Activated T-helper 9 cell treated with anti-CD3 and anti-CD28 coated beads, Interleukin-2, amount 50 U/mL, for 16 hours (primary cell): ENCODE measurements around the gene NMNAT1.
A peak's percentile ranks its signal among the peaks of the same experiment; 100 is the strongest.
"Not testable (repeated sequence)": the region's sequence is repeated elsewhere in the genome, so short reads cannot be mapped to it uniquely, and the experiment has no call there.

Source experiments
- DNase-seq: peaks from one replicate; pipeline ENCODE4 v3.0.0-alpha.2; 2020; ENCODE audit warnings: low read depth

The NMNAT1 gene

GRCh38 chr1:9942939-9943788 lies at the start of gene NMNAT1, which contains the start of gene LZIC:
Gene NMNAT1, plus strand, starts transcription at chr1:9943475. Its CDS starts 28,599 bp downstream, at chr1:9972074.
Gene LZIC, minus strand, starts transcription at chr1:9943391. Its CDS starts 6,772 bp downstream, at chr1:9936619.
- peak; percentile 83 for DNase-seq

GRCh38 chr1:9894115-9894514 lies 49.2 kb upstream of the NMNAT1 start:
- no peak for DNase-seq

GRCh38 chr1:9900142-9901043 lies 42.9 kb upstream of the NMNAT1 start:
- no peak for DNase-seq

GRCh38 chr1:9901148-9902059 lies 41.9 kb upstream of the NMNAT1 start:
- no peak for DNase-seq

GRCh38 chr1:9902060-9902452 lies 41.2 kb upstream of the NMNAT1 start:
- DNase-seq, result no peak

- no peak for DNase-seq
Observed at GRCh38 chr1:9903801-9904527, 39.3 kb upstream of the NMNAT1 start.

- no peak for DNase-seq
Observed at GRCh38 chr1:9904596-9904995, 38.7 kb upstream of the NMNAT1 start.

- DNase-seq, result no peak
Observed at GRCh38 chr1:9905010-9905409, 38.3 kb upstream of the NMNAT1 start.

GRCh38 chr1:9906466-9906865 lies 36.8 kb upstream of the NMNAT1 start:
- no peak for DNase-seq

- no peak for DNase-seq
Observed at GRCh38 chr1:9907441-9907840, 35.8 kb upstream of the NMNAT1 start.

- no peak for DNase-seq
Observed at GRCh38 chr1:9908871-9909233, 34.4 kb upstream of the NMNAT1 start.

- peak; percentile 16 for DNase-seq
Observed at GRCh38 chr1:9909234-9910046, 33.8 kb upstream of the NMNAT1 start.

GRCh38 chr1:9910076-9910422 lies 33.2 kb upstream of the NMNAT1 start, which contains the start of gene CTNNBIP1:
Gene CTNNBIP1, minus strand, starts transcription at chr1:9910269. Its CDS starts 38,205 bp downstream, at chr1:9872064.
- no peak for DNase-seq

GRCh38 chr1:9910423-9911178 lies 32.7 kb upstream of the NMNAT1 start:
- peak; percentile 100 for DNase-seq

- no peak for DNase-seq
Observed at GRCh38 chr1:9912264-9912936, 30.9 kb upstream of the NMNAT1 start.

GRCh38 chr1:9914610-9914937 lies 28.7 kb upstream of the NMNAT1 start:
- DNase-seq, result no peak

- no peak for DNase-seq
Observed at GRCh38 chr1:9916452-9916851, 26.8 kb upstream of the NMNAT1 start.

GRCh38 chr1:9917495-9917894 lies 25.8 kb upstream of the NMNAT1 start:
- DNase-seq, result not testable (repeated sequence)

- DNase-seq, result no peak
Observed at GRCh38 chr1:9917901-9918300, 25.4 kb upstream of the NMNAT1 start.
